Measurements from ENCODE around the gene RDX. TPM values are rescaled to one million over a fixed set of nuclear protein-coding genes. Genes with fewer than 3 reads are reported as not detected.
"Not testable (repeated sequence)": the region's sequence is repeated elsewhere in the genome, so short reads cannot be mapped to it uniquely, and the experiment has no call there.

Gene RDX
- total RNA-seq, 1 experiment from 2014 or later = 0.71 TPM

GRCh38 chr11:110314366-110315095 is 18.1 kb upstream of the RDX start:
- H3K27ac ChIP-seq (ENCODE audit: low read length) = no peak overlapping the region
- H3K9me2 ChIP-seq (replicated peaks; ENCODE audit: insufficient read depth, low read length) = no peaks in the 10 kb centered on the region
- H2AFZ ChIP-seq (ENCODE audit: low read length) = no peak overlapping the region

GRCh38 chr11:110312670-110313069 is 16.3 kb upstream of the RDX start:
- Histone ChIP-seq H3K27me3 (ENCODE audit: low read length) (peaks cover 4% of the 10 kb centered on the region; the same call in 1 of the 2 replicates), H3K27ac (ENCODE audit: low read length) (no peak overlapping the region), H3K4me2 (ENCODE audit: low read depth, low read length, poor library complexity, severe bottlenecking) (no peak overlapping the region), H4K20me1 (ENCODE audit: insufficient read depth, low read depth, low read length) (no peaks in the 10 kb centered on the region), H3K9me2 (replicated peaks; ENCODE audit: insufficient read depth, low read length) (no peaks in the 10 kb centered on the region), H3K79me2 (ENCODE audit: low read length) (no peaks in the 10 kb centered on the region), H2AFZ (ENCODE audit: low read length) (no peak overlapping the region), H3K9me3 (ENCODE audit: low read length) (no peaks in the 10 kb centered on the region), H3K4me1 (ENCODE audit: low read length) (no peaks in the 10 kb centered on the region), H3K4me3 (ENCODE audit: low read length) (no peak overlapping the region), H3K36me3 (ENCODE audit: insufficient read depth, low read length) (no peaks in the 10 kb centered on the region), H3K9ac (ENCODE audit: low read length) (no peak overlapping the region)
- no peak for DNase-seq

More at GRCh38 chr11:110314366-110315095, 18.1 kb upstream of the RDX start:
- H3K4me2 ChIP-seq (ENCODE audit: low read depth, low read length, poor library complexity, severe bottlenecking) = no peak overlapping the region
- no peak overlapping the region for H3K9ac ChIP-seq (ENCODE audit: low read length)
- no peaks in the 10 kb centered on the region for H3K79me2 ChIP-seq (ENCODE audit: low read length)
- H3K27me3 ChIP-seq (ENCODE audit: low read length) = peaks cover 5% of the 10 kb centered on the region; the same call in 1 of the 2 replicates
- H3K36me3 ChIP-seq (ENCODE audit: insufficient read depth, low read length) = no peaks in the 10 kb centered on the region
- no peak for DNase-seq
- H4K20me1 ChIP-seq (ENCODE audit: insufficient read depth, low read depth, low read length) = no peaks in the 10 kb centered on the region
- H3K9me3 ChIP-seq (ENCODE audit: low read length) = no peaks in the 10 kb centered on the region
- no peak overlapping the region for H3K4me3 ChIP-seq (ENCODE audit: low read length)
- H3K4me1 ChIP-seq (ENCODE audit: low read length) = no peaks in the 10 kb centered on the region

- Histone ChIP-seq H3K27ac (ENCODE audit: low read length) (no peak overlapping the region), H4K20me1 (ENCODE audit: insufficient read depth, low read depth, low read length) (no peaks in the 10 kb centered on the region)
Observed at GRCh38 chr11:110311783-110312579, 15.6 kb upstream of the RDX start.

GRCh38 chr11:110308071-110308470 is 11.7 kb upstream of the RDX start:
- no peak overlapping the region for H3K27ac ChIP-seq (ENCODE audit: low read length)
- no peaks in the 10 kb centered on the region for H3K9me3 ChIP-seq (ENCODE audit: low read length)
- no peaks in the 10 kb centered on the region for H3K79me2 ChIP-seq (ENCODE audit: low read length)
- no peak overlapping the region for H2AFZ ChIP-seq (ENCODE audit: low read length)
- no peaks in the 10 kb centered on the region for H3K27me3 ChIP-seq (ENCODE audit: low read length)
- no peak overlapping the region for H3K4me2 ChIP-seq (ENCODE audit: low read depth, low read length, poor library complexity, severe bottlenecking)
- no peaks in the 10 kb centered on the region for H3K4me1 ChIP-seq (ENCODE audit: low read length)
- no peak overlapping the region for H3K9ac ChIP-seq (ENCODE audit: low read length)
- no peak overlapping the region for H3K4me3 ChIP-seq (ENCODE audit: low read length)
- no peak for DNase-seq
- no peaks in the 10 kb centered on the region for H3K36me3 ChIP-seq (ENCODE audit: insufficient read depth, low read length)
- H4K20me1 ChIP-seq (ENCODE audit: insufficient read depth, low read depth, low read length) = no peaks in the 10 kb centered on the region
- no peaks in the 10 kb centered on the region for H3K9me2 ChIP-seq (replicated peaks; ENCODE audit: insufficient read depth, low read length)

More at GRCh38 chr11:110311783-110312579, 15.6 kb upstream of the RDX start:
- no peak overlapping the region for H2AFZ ChIP-seq (ENCODE audit: low read length)
- no peaks in the 10 kb centered on the region for H3K4me1 ChIP-seq (ENCODE audit: low read length)
- no peak overlapping the region for H3K9ac ChIP-seq (ENCODE audit: low read length)
- no peak for DNase-seq
- no peaks in the 10 kb centered on the region for H3K36me3 ChIP-seq (ENCODE audit: insufficient read depth, low read length)
- no peaks in the 10 kb centered on the region for H3K9me2 ChIP-seq (replicated peaks; ENCODE audit: insufficient read depth, low read length)
- no peaks in the 10 kb centered on the region for H3K79me2 ChIP-seq (ENCODE audit: low read length)
- H3K27me3 ChIP-seq (ENCODE audit: low read length) = no peaks in the 10 kb centered on the region
- no peaks in the 10 kb centered on the region for H3K9me3 ChIP-seq (ENCODE audit: low read length)
- no peak overlapping the region for H3K4me3 ChIP-seq (ENCODE audit: low read length)
- no peak overlapping the region for H3K4me2 ChIP-seq (ENCODE audit: low read depth, low read length, poor library complexity, severe bottlenecking)

GRCh38 chr11:110306019-110306388 is 9.6 kb upstream of the RDX start:
- not testable (repeated sequence) for H3K27ac ChIP-seq (ENCODE audit: low read length); H3K36me3 ChIP-seq (ENCODE audit: insufficient read depth, low read length); H3K27me3 ChIP-seq (ENCODE audit: low read length); DNase-seq; H3K4me2 ChIP-seq (ENCODE audit: low read depth, low read length, poor library complexity, severe bottlenecking); H3K4me1 ChIP-seq (ENCODE audit: low read length); H3K9me2 ChIP-seq (replicated peaks; ENCODE audit: insufficient read depth, low read length); H3K9me3 ChIP-seq (ENCODE audit: low read length); H3K79me2 ChIP-seq (ENCODE audit: low read length); H3K9ac ChIP-seq (ENCODE audit: low read length); H4K20me1 ChIP-seq (ENCODE audit: insufficient read depth, low read depth, low read length); H3K4me3 ChIP-seq (ENCODE audit: low read length); H2AFZ ChIP-seq (ENCODE audit: low read length)

GRCh38 chr11:110305169-110306018 is 9.0 kb upstream of the RDX start:
- no peaks in the 10 kb centered on the region for H3K79me2 ChIP-seq (ENCODE audit: low read length)
- no peak overlapping the region for H3K27ac ChIP-seq (ENCODE audit: low read length)
- H3K4me2 ChIP-seq (ENCODE audit: low read depth, low read length, poor library complexity, severe bottlenecking) = no peak overlapping the region
- no peaks in the 10 kb centered on the region for H3K4me1 ChIP-seq (ENCODE audit: low read length)
- no peaks in the 10 kb centered on the region for H4K20me1 ChIP-seq (ENCODE audit: insufficient read depth, low read depth, low read length)
- no peaks in the 10 kb centered on the region for H3K9me2 ChIP-seq (replicated peaks; ENCODE audit: insufficient read depth, low read length)
- no peaks in the 10 kb centered on the region for H3K9me3 ChIP-seq (ENCODE audit: low read length)
- H2AFZ ChIP-seq (ENCODE audit: low read length) = no peak overlapping the region
- no peaks in the 10 kb centered on the region for H3K27me3 ChIP-seq (ENCODE audit: low read length)
- DNase-seq = no peak
- H3K36me3 ChIP-seq (ENCODE audit: insufficient read depth, low read length) = no peaks in the 10 kb centered on the region
- H3K9ac ChIP-seq (ENCODE audit: low read length) = no peak overlapping the region
- H3K4me3 ChIP-seq (ENCODE audit: low read length) = no peak overlapping the region

GRCh38 chr11:110303414-110303826 is 7.0 kb upstream of the RDX start:
- no peaks in the 10 kb centered on the region for H4K20me1 ChIP-seq (ENCODE audit: insufficient read depth, low read depth, low read length)
- H3K4me1 ChIP-seq (ENCODE audit: low read length) = no peaks in the 10 kb centered on the region
- no peaks in the 10 kb centered on the region for H3K9me3 ChIP-seq (ENCODE audit: low read length)
- H3K9ac ChIP-seq (ENCODE audit: low read length) = no peak overlapping the region
- no peak for DNase-seq
- H3K79me2 ChIP-seq (ENCODE audit: low read length) = no peaks in the 10 kb centered on the region
- H2AFZ ChIP-seq (ENCODE audit: low read length) = no peak overlapping the region
- no peak overlapping the region for H3K4me3 ChIP-seq (ENCODE audit: low read length)
- H3K27me3 ChIP-seq (ENCODE audit: low read length) = no peaks in the 10 kb centered on the region
- no peaks in the 10 kb centered on the region for H3K36me3 ChIP-seq (ENCODE audit: insufficient read depth, low read length)
- H3K9me2 ChIP-seq (replicated peaks; ENCODE audit: insufficient read depth, low read length) = no peaks in the 10 kb centered on the region
- no peak overlapping the region for H3K4me2 ChIP-seq (ENCODE audit: low read depth, low read length, poor library complexity, severe bottlenecking)
- no peak overlapping the region for H3K27ac ChIP-seq (ENCODE audit: low read length)

GRCh38 chr11:110301577-110301976 is 5.2 kb upstream of the RDX start:
- Histone ChIP-seq H3K36me3 (ENCODE audit: insufficient read depth, low read length) (no peaks in the 10 kb centered on the region), H3K4me2 (ENCODE audit: low read depth, low read length, poor library complexity, severe bottlenecking) (no peak overlapping the region), H3K27me3 (ENCODE audit: low read length) (no peaks in the 10 kb centered on the region), H3K9me3 (ENCODE audit: low read length) (no peaks in the 10 kb centered on the region), H3K4me1 (ENCODE audit: low read length) (no peaks in the 10 kb centered on the region), H3K9ac (ENCODE audit: low read length) (no peak overlapping the region), H3K79me2 (ENCODE audit: low read length) (no peaks in the 10 kb centered on the region), H3K27ac (ENCODE audit: low read length) (no peak overlapping the region), H3K9me2 (replicated peaks; ENCODE audit: insufficient read depth, low read length) (no peaks in the 10 kb centered on the region), H2AFZ (ENCODE audit: low read length) (no peak overlapping the region), H3K4me3 (ENCODE audit: low read length) (no peak overlapping the region), H4K20me1 (ENCODE audit: insufficient read depth, low read depth, low read length) (no peaks in the 10 kb centered on the region)
- no peak for DNase-seq
